ENCODE data around the gene LCOR. TPM values are rescaled to one million over a fixed set of nuclear protein-coding genes. Genes with fewer than 3 reads are reported as not detected.

Gene LCOR
- total RNA-seq, 4 donors from 2014 or later: 22.3 to 220 (median 38.5) TPM

DNA sequence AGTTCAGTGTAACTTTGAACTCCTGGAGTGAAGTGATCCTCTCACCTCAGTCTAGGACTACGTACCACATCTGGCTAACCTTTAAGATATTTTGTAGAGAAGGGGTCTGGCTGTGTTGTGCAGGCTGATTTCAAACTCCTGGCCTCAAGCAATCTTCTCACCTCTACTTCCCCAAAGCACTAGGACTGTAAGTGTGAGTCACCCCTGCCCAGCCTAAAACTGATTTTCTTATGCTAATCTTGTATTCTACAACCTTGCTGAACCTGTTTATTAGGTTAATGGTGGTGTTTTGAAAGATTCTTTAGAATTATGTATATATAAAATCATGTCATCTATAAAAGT lies 58.0 kb downstream of the LCOR start:
- Histone ChIP-seq H3K27me3 (no peaks in the 10 kb centered on the region), H3K36me3 (peaks cover 0 to 5% of the 10 kb centered on the region in 2 donors), H3K4me1 (peaks cover 0 to 17% (median 0%) of the 10 kb centered on the region in 3 donors), H3K27ac (no peak overlapping the region), H3K9me3 (no peaks in the 10 kb centered on the region), H3K4me3 (no peak overlapping the region)
- TF ChIP-seq POLR2AphosphoS5 (IDR thresholded peaks at IDR 0.05): no peak
- TF ChIP-seq POLR2A (IDR thresholded peaks at IDR 0.05): no peak
- no peak for TF ChIP-seq EP300 (IDR thresholded peaks at IDR 0.05)
- TF ChIP-seq, protein P1, sequence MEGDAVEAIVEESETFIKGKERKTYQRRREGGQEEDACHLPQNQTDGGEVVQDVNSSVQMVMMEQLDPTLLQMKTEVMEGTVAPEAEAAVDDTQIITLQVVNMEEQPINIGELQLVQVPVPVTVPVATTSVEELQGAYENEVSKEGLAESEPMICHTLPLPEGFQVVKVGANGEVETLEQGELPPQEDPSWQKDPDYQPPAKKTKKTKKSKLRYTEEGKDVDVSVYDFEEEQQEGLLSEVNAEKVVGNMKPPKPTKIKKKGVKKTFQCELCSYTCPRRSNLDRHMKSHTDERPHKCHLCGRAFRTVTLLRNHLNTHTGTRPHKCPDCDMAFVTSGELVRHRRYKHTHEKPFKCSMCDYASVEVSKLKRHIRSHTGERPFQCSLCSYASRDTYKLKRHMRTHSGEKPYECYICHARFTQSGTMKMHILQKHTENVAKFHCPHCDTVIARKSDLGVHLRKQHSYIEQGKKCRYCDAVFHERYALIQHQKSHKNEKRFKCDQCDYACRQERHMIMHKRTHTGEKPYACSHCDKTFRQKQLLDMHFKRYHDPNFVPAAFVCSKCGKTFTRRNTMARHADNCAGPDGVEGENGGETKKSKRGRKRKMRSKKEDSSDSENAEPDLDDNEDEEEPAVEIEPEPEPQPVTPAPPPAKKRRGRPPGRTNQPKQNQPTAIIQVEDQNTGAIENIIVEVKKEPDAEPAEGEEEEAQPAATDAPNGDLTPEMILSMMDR (IDR thresholded peaks at IDR 0.05): no peak
- no peak for ATAC-seq
- 100% methylated on average over 1 of the region's 1 CpG for WGBS, 2 donors (ENCODE audit: low coverage in 1 of 2)

GRCh38 chr10:96890580-96890979 lies 58.5 kb downstream of the LCOR start:
- ATAC-seq: no peak
- WGBS, 2 donors (ENCODE audit: low coverage in 1 of 2): 91 to 93% methylated on average over 3 of the region's 3 CpGs
- no peak overlapping the region for H3K27ac ChIP-seq
- no peak for TF ChIP-seq POLR2AphosphoS5 (IDR thresholded peaks at IDR 0.05)
- no peak for TF ChIP-seq POLR2A (IDR thresholded peaks at IDR 0.05)
- TF ChIP-seq EP300 (IDR thresholded peaks at IDR 0.05): no peak
- TF ChIP-seq, protein P1 (IDR thresholded peaks at IDR 0.05): no peak
- no peak overlapping the region for H3K4me3 ChIP-seq
- peaks cover 0 to 17% (median 0%) of the 10 kb centered on the region in 3 donors for H3K4me1 ChIP-seq
- no peaks in the 10 kb centered on the region for H3K27me3 ChIP-seq
- H3K36me3 ChIP-seq: peaks cover 0 to 5% of the 10 kb centered on the region in 2 donors
- H3K9me3 ChIP-seq: no peaks in the 10 kb centered on the region

GRCh38 chr10:96891840-96892239 lies 59.7 kb downstream of the LCOR start:
- no peak for TF ChIP-seq POLR2A (IDR thresholded peaks at IDR 0.05)
- TF ChIP-seq POLR2AphosphoS5 (IDR thresholded peaks at IDR 0.05): no peak
- TF ChIP-seq, protein P1 (IDR thresholded peaks at IDR 0.05): no peak
- no peak for TF ChIP-seq EP300 (IDR thresholded peaks at IDR 0.05)
- H3K36me3 ChIP-seq: peaks cover 0 to 5% of the 10 kb centered on the region in 2 donors
- no peak overlapping the region for H3K4me3 ChIP-seq
- H3K27me3 ChIP-seq: no peaks in the 10 kb centered on the region
- 91 to 94% methylated on average over 4 of the region's 4 CpGs for WGBS, 2 donors (ENCODE audit: low coverage in 1 of 2)
- no peaks in the 10 kb centered on the region for H3K9me3 ChIP-seq
- ATAC-seq: no peak
- H3K4me1 ChIP-seq: peaks cover 0 to 25% (median 0%) of the 10 kb centered on the region in 3 donors
- H3K27ac ChIP-seq: no peak overlapping the region

DNA sequence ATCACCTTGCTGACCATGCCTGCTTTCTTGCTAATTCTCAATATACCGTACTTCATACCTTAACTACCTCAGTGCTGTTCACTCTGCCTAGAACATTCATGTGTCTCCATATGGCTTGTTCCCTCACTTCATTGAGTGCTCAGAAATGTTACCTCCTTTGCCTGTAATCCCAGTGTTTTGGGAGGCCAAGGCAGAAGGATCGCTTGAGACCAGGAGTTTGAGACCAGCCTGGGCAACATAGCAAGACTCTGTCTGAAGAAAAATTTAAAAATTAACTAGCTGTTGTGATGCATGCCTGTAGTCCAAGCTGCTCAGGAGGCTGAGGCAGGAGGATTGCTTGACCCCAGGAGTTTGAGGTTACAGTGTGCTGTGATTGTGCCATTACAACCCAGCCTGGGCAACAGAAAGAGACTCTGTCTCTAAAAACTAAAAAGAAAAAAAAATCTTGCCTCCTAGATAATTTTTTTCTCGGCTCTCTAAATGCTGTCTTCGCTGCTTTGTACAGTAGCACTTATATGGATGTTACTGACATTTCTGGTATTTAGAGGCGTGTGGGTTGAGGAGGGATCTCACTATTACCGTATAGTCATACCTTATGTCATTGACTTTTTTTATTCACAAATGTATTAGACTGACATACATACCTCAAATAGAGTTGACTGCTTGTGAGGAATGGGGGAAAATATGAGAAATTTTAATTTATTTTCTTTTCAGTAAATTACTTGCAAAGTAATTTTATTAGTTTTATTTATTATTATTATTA lies 63.7 kb downstream of the LCOR start:
- WGBS, 2 donors (ENCODE audit: low coverage in 1 of 2): 80 to 95% methylated on average over 4 to 5 of the region's 6 CpGs
- peaks cover 0 to 45% (median 0%) of the 10 kb centered on the region in 3 donors for H3K4me1 ChIP-seq

More for the DNA sequence above, 63.7 kb downstream of the LCOR start:
- no peak overlapping the region for H3K27ac ChIP-seq
- peaks cover 0 to 5% of the 10 kb centered on the region in 2 donors for H3K36me3 ChIP-seq
- H3K4me3 ChIP-seq: no peak overlapping the region
- no peak for ATAC-seq
- TF ChIP-seq EP300 (IDR thresholded peaks at IDR 0.05) (no peak), POLR2AphosphoS5 (IDR thresholded peaks at IDR 0.05) (no peak), POLR2A (IDR thresholded peaks at IDR 0.05) (no peak)
- TF ChIP-seq, protein P1 (IDR thresholded peaks at IDR 0.05): no peak
- no peaks in the 10 kb centered on the region for H3K9me3 ChIP-seq
- no peaks in the 10 kb centered on the region for H3K27me3 ChIP-seq
